HepG2 (cell line): ENCODE results near the gene SERAC1. TPM values are rescaled to one million over a fixed set of nuclear protein-coding genes. Genes with fewer than 3 reads are reported as not detected.

Experiments used
- ZNF687 ChIP-seq: sonication (generic); formaldehyde crosslinking; IDR thresholded peaks from 2 replicates; pipeline ENCODE4 v1.5.1; 2020; ENCODE audit warnings: mild to moderate bottlenecking, missing genetic modification reagents, moderate library complexity
- polyA plus RNA-seq, 8 experiments: library from polyadenylated mRNA; depleted of rRNA in 3 of 8; stranded (reverse) in 7 of 8; unstranded in 1 of 8; fragments of >200 nt; fragmentation: Illumina TruSeq in 4 of 8; extraction: Trizol in 4 of 8; gene quantifications; 2 replicates each; pipeline versions ENCODE4 v1.2.1 to v1.2.3, GENCODE V29; 2011 to 2016; ENCODE audit warnings: low read depth in 4 of 8, missing spikeins in 1 of 8, mixed read lengths in 1 of 8; ENCODE audit not compliant: insufficient read depth in 1 of 8
- total RNA-seq, 5 experiments: library from RNA; depleted of rRNA; stranded (reverse); fragments of >200 nt; fragmentation: Illumina TruSeq; extraction: Trizol; gene quantifications; 2 replicates each; pipeline ENCODE4 v1.2.3, GENCODE V29; 2016; ENCODE audit warnings: low read depth in 1 of 5
- TF ChIP-seq, protein P1 (sequence below): sonication (generic); formaldehyde crosslinking; IDR thresholded peaks from 2 replicates; pipeline ENCODE4 v1.8.1; 2022; ENCODE audit warnings: low read depth, mild to moderate bottlenecking, missing genetic modification reagents

The SERAC1 gene
- total and polyA plus RNA-seq, 2 of the 13 experiments (the other 11 are each of a cell fraction or from before 2014, with no cell fraction given), result 4.5 to 8.1 TPM

GRCh38 chr6:158085261-158086053 is 82.6 kb downstream of the SERAC1 start (continued):
- no peak for TF ChIP-seq ZNF687 (CRISPR knock-in tag)
- TF ChIP-seq, protein P1, sequence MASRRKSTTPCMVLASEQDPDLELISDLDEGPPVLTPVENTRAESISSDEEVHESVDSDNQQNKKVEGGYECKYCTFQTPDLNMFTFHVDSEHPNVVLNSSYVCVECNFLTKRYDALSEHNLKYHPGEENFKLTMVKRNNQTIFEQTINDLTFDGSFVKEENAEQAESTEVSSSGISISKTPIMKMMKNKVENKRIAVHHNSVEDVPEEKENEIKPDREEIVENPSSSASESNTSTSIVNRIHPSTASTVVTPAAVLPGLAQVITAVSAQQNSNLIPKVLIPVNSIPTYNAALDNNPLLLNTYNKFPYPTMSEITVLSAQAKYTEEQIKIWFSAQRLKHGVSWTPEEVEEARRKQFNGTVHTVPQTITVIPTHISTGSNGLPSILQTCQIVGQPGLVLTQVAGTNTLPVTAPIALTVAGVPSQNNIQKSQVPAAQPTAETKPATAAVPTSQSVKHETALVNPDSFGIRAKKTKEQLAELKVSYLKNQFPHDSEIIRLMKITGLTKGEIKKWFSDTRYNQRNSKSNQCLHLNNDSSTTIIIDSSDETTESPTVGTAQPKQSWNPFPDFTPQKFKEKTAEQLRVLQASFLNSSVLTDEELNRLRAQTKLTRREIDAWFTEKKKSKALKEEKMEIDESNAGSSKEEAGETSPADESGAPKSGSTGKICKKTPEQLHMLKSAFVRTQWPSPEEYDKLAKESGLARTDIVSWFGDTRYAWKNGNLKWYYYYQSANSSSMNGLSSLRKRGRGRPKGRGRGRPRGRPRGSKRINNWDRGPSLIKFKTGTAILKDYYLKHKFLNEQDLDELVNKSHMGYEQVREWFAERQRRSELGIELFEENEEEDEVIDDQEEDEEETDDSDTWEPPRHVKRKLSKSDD (CRISPR knock-in tag), result no peak
